Effector CD8-positive, alpha-beta T cell (primary cell): ENCODE results near the gene RNF40.
"Not testable (repeated sequence)": the region's sequence is repeated elsewhere in the genome, so short reads cannot be mapped to it uniquely, and the experiment has no call there.

Source experiments
- DNase-seq: peaks from one replicate; lab custom pipeline; 2025; lab: John Stamatoyannopoulos, UW

RNF40 gene

GRCh38 chr16:30820952-30821421 lies 58.9 kb downstream of the RNF40 start:
- DNase-seq: no peak

GRCh38 chr16:30821441-30821840 lies 59.3 kb downstream of the RNF40 start:
- not testable (repeated sequence) for DNase-seq

- no peak for DNase-seq
These were observed 59.8 kb downstream of the RNF40 start for GRCh38 chr16:30821891-30822290.
